GM10248 (cell line): ENCODE results near the gene VIL1.

Experiments used
- CTCF ChIA-PET: fragments of 300-600 bp; sonication (Branson Sonifier 250); formaldehyde crosslinking; extraction: SDS; loops from one replicate; lab custom pipeline; 2021; ENCODE audit warnings: antibody characterized with exemption; lab: Yijun Ruan, JAX
- POLR2A ChIA-PET: fragments of 350-650 bp; sonication (Branson Sonifier 250); formaldehyde crosslinking; extraction: SDS; loops from one replicate; lab custom pipeline; 2020; ENCODE audit warnings: antibody characterized with exemption; lab: Yijun Ruan, JAX
- DNase-seq: peaks from one replicate; pipeline ENCODE4 v3.0.0; 2012; ENCODE audit errors: extremely low spot score
- CTCF ChIP-seq: IDR thresholded peaks from 2 replicates; pipeline ENCODE4 v1.5.1; 2012; ENCODE audit warnings: mild to moderate bottlenecking, low read depth; ENCODE audit errors: extremely low read depth, missing control alignments, control extremely low read depth

The VIL1 gene

DNA sequence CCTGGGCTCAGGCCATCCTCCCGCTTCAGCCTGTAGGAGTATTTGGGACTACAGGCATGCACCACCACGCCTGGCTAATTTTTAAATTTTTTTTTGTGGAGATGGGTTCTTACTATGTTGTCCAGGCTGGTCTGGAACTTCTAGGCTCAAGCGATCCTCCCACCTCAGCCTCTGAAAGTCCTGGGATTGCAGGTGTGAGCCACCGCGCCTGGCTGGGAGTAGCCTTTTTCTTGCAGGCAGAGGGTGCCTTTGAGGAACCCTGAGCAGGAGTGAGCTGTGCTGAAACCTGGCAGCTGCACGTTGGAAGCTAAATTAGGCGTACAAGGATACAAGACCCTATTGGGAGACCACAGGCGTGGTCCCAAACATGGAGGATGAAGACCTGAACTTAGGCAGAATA, 11.2 kb upstream of the VIL1 start:
- no peak for DNase-seq
- ChIA-PET CTCF (interaction anchor here (0.9 kb wide), 2 partner anchors 136 to 221 kb away, joined by 3 read pairs; no protein-coding TSS in a partner anchor), POLR2A (no interaction called here)
- no peak for TF ChIP-seq CTCF

DNA sequence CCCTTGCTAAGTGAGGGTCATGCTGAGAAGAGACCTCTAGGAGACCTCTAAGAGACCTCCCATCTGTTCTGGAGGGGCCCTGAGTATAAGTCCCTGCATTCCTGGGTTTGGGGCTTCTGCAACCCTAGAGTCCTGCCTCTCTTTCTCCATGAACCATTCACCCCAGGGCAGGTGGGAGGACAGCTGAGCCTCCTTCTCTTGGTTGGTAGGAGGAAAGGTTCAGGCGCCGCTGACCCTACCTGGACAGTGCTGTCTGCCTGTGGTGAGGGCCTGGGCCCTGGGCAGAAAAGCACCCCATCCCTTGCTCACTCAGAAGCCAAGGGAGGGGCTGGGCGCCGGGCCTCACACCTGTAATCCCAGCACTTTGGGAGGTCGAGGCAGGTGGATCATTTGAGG, 604 bp upstream of the VIL1 start:
- POLR2A ChIA-PET: no interaction called here
- CTCF ChIA-PET: interaction anchor here (0.7 to 1.1 kb wide), 3 partner anchors 9 to 21 kb away, joined by 3 read pairs; no protein-coding TSS in a partner anchor
- TF ChIP-seq CTCF: no peak
- no peak for DNase-seq

DNA sequence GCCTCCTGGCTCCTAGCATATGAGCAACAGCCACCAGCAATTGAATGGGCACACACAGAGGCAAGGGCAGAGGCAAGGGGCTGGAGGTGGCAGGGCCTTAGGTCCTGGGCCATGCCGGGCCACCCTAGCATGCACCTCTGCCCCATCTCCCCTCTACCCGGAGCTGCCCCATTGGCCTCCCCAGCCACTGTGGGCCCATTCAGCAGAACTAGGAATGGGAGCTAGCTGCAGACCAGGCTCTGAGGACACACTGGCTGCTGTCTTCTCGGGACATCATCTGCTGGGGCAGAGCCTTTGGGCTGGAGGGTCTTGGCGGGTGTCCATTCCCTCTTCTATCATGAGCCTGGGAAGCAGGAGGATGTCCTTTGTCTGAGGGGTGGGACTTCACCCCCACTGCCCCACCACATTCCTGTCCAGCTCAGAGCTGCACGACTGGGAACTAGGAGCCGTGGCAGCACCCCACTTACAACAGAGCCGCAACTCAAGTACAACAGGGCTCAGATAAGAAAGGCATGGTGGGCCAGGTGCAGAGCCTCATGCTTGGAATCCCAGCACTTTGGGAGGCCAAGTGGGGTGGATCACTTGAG, 800 bp downstream of the VIL1 start:
- CTCF ChIA-PET: no interaction called here
- POLR2A ChIA-PET: no interaction called here
- TF ChIP-seq CTCF: no peak
- DNase-seq: no peak

- no peak for TF ChIP-seq CTCF
- DNase-seq: no peak
- CTCF ChIA-PET: interaction anchor here (1.0 to 1.7 kb wide), 2 partner anchors 14 to 341 kb away, joined by 3 to 7 read pairs; no protein-coding TSS in a partner anchor
- POLR2A ChIA-PET: no interaction called here
Measured at GRCh38 chr2:218421027-218421426, 2.1 kb downstream of the VIL1 start.

GRCh38 chr2:218422403-218423086, 3.6 kb downstream of the VIL1 start:
- ChIA-PET POLR2A (no interaction called here), CTCF (no interaction called here)
- TF ChIP-seq CTCF: no peak

DNA sequence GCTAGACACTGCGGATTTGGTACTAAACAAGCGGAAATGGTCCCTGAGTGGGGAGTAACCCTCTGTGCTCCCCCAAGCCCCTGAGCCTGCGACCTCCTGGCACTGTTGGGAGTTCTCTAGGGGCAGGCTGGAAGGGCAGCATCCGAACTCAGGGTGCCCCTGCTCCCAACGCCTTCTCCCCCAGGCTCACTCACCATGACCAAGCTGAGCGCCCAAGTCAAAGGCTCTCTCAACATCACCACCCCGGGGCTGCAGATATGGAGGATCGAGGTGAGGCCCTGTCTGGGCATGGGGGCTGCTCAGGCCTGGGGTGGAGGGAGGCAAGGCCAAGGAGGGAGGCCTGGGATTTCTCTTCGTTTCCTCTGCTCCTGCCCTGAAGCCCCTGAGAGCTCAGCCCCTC, 4.7 kb downstream of the VIL1 start:
- no peak for TF ChIP-seq CTCF
- POLR2A ChIA-PET: no interaction called here
- no peak for DNase-seq
- CTCF ChIA-PET: no interaction called here

More at GRCh38 chr2:218422403-218423086, 3.6 kb downstream of the VIL1 start:
- DNase-seq: no peak
